Chondrocyte (in vitro differentiated cells): ENCODE results near the gene ZNF423. TPM values are rescaled to one million over a fixed set of nuclear protein-coding genes. Genes with fewer than 3 reads are reported as not detected.

Source experiments
- DNase-seq: peaks from one replicate; pipeline ENCODE4 v3.0.0; 2021; ENCODE audit warnings: mixed read lengths, low spot score
- H3K27ac Mint-ChIP-seq: one replicate; pipeline ENCODE4 v1.8.0; 2021; ENCODE audit warnings: mild to moderate bottlenecking, moderate library complexity, mixed read lengths; ENCODE audit not compliant: unreplicated experiment
- H3K27me3 Mint-ChIP-seq: 2 replicates; pipeline ENCODE4 v1.8.0; 2021; ENCODE audit warnings: low read depth, mixed read lengths
- H3K36me3 Mint-ChIP-seq: 2 replicates; pipeline ENCODE4 v1.8.0; 2021; ENCODE audit warnings: low read depth, mixed read lengths
- H3K4me1 Mint-ChIP-seq: 2 replicates; pipeline ENCODE4 v1.8.0; 2021; ENCODE audit warnings: low read depth, mild to moderate bottlenecking, mixed read lengths
- H3K4me3 Mint-ChIP-seq: one replicate; pipeline ENCODE4 v1.8.0; 2021; ENCODE audit warnings: mild to moderate bottlenecking, moderate library complexity, mixed read lengths; ENCODE audit not compliant: unreplicated experiment
- H3K9me3 Mint-ChIP-seq: 2 replicates; pipeline ENCODE4 v1.8.0; 2021; ENCODE audit warnings: low read depth, mixed read lengths
- CTCF ChIP-seq: fragments of 200-600 bp; sonication (generic); IDR thresholded peaks from 2 replicates; pipeline ENCODE4 v1.5.0; 2021; ENCODE audit warnings: antibody characterized with exemption, mild to moderate bottlenecking, moderate library complexity
- total RNA-seq: library from RNA; stranded (reverse); gene quantifications from 3 replicates; pipeline ENCODE4 v1.2.1, GENCODE V29; 2021

ZNF423 gene
- total RNA-seq, 1 donor from 2014 or later: 4.7 TPM

- no peak for TF ChIP-seq CTCF
- H3K36me3 Mint-ChIP-seq: no peaks in the 10 kb centered on the region
- H3K9me3 Mint-ChIP-seq: peaks cover 3% of the 10 kb centered on the region
- H3K4me1 Mint-ChIP-seq: peaks cover 18% of the 10 kb centered on the region
- no peaks in the 10 kb centered on the region for H3K27me3 Mint-ChIP-seq
- no peak overlapping the region for H3K27ac Mint-ChIP-seq
- no peak overlapping the region for H3K4me3 Mint-ChIP-seq
- DNase-seq: no peak
These were observed 262.4 kb downstream of the ZNF423 start for GRCh38 chr16:49593424-49594040.

GRCh38 chr16:49592546-49593423 is 263.1 kb downstream of the ZNF423 start:
- Mint-ChIP-seq H3K36me3 (no peaks in the 10 kb centered on the region), H3K27ac (no peak overlapping the region), H3K4me1 (peaks cover 12% of the 10 kb centered on the region), H3K4me3 (no peak overlapping the region), H3K27me3 (no peaks in the 10 kb centered on the region), H3K9me3 (peaks cover 6% of the 10 kb centered on the region)
- DNase-seq: no peak
- peak; percentile 87 for TF ChIP-seq CTCF

GRCh38 chr16:49590166-49590871 is 265.6 kb downstream of the ZNF423 start:
- peaks cover 6% of the 10 kb centered on the region for H3K9me3 Mint-ChIP-seq
- no peak overlapping the region for H3K27ac Mint-ChIP-seq
- H3K36me3 Mint-ChIP-seq: no peaks in the 10 kb centered on the region
- no peak for TF ChIP-seq CTCF
- H3K27me3 Mint-ChIP-seq: no peaks in the 10 kb centered on the region
- peaks cover 2% of the 10 kb centered on the region for H3K4me1 Mint-ChIP-seq
- no peak overlapping the region for H3K4me3 Mint-ChIP-seq
- DNase-seq: peak; percentile 83

GRCh38 chr16:49589544-49590031 is 266.3 kb downstream of the ZNF423 start:
- H3K9me3 Mint-ChIP-seq: peaks cover 6% of the 10 kb centered on the region
- no peak overlapping the region for H3K27ac Mint-ChIP-seq
- no peak for TF ChIP-seq CTCF
- H3K36me3 Mint-ChIP-seq: no peaks in the 10 kb centered on the region
- H3K4me1 Mint-ChIP-seq: no peaks in the 10 kb centered on the region
- no peaks in the 10 kb centered on the region for H3K27me3 Mint-ChIP-seq
- H3K4me3 Mint-ChIP-seq: no peak overlapping the region
- DNase-seq: no peak
